HG03520 (cell line): ENCODE data around the gene KIRREL3.

Experiments
- ATAC-seq: cut with Tn5 transposase; IDR thresholded peaks from one replicate; pipeline ENCODE4 v1.9.1; 2021; ENCODE audit warnings: mild to moderate bottlenecking, moderate library complexity; ENCODE audit not compliant: unreplicated experiment

The KIRREL3 gene

DNA sequence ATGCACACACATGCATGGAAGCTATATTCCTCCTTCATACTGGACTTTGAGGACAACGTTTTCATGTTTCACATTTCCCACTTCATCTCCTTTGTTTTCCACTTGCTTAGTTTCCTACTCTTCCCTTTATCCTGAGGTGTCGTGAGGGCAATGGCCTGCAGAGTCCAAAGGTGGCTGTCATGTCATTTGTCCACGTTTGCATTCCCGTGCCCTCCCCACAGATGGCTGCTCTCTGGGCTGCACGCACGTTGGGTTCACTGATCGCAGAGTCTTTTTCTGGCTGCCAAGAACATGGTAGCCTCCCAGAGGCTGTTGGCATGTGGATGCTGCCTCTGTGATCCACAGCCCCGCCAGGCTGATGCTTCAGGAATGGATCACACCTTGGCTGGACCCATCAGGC, 389.1 kb downstream of the KIRREL3 start:
- ATAC-seq = no peak

DNA sequence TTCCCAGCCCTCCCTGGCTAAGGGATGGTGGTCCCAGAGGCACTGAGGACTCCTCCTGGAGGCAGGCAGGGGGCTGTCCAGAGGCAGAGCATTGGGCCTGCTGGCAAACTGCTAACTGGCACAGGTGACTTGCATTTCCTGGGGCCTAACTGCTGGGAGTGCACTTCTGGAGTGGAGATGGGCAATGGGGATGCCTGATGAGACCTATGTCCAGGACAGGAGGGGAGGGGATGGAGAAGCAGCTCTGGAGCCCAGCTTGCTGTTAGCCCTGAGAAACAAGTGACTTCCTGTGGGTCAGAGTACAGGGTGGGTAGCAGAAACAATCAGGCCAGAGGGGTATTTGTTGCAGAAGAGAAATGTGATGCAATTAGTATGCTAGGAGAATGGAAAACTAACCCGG, 391.9 kb downstream of the KIRREL3 start:
- ATAC-seq = no peak

DNA sequence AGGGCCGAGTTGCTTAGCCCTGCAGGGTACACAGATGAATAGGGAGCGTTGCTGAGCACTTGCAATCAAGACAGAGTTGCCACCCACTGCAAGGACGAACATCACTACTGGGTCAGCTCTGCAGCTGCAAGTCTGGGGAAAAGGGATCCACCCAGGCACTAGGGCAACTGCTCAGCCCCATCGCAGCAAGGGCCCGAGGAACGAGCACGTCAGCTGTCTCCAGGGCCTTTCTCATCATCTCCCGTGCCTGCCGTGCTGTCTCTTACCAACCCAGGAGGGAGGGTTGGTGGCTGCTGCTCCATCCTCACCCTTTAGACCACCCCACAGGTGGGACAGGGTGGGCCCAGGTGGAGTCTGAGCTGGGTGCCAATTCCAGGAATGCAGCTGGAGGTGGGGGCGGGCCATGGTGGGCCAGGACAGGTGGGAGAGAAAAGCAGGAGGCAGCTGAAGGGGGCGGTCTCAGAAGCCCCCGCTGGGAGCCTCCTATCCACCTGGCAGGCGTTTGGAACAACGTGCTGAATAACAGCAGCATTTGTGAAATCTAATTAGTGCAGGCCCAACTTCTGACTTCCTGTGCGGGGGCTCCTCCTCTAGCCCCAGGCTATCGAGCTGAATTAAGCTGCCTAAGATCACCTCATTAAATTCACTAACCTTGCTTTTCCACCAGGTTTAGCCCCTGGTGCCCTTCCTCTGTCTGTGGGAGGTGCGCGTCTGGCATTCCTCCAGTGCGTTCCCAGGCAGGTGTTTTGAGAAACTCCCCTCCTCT, 392.6 kb downstream of the KIRREL3 start:
- ATAC-seq = no peak

- ATAC-seq = no peak
These were observed 393.2 kb downstream of the KIRREL3 start for GRCh38 chr11:126607374-126607773.

DNA sequence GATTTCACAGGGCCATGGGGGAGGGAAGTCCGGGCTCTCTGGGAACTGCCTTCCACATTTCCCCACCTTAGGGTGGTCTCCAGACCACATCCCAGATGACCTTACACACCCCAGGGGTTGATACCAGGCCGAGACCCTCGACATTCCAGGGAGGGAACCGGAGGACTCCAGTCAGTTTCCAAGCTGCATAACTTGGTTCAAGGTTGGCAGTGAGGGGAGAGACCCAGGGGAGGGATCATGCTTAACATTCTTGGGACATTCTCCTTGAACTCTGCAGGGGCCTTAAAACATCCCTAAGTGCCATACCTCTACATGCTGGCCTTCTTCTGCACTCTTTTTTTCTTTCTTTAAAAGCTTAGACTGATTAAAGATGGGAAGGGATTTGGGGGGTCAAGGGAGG, 394.1 kb downstream of the KIRREL3 start:
- no peak for ATAC-seq

DNA sequence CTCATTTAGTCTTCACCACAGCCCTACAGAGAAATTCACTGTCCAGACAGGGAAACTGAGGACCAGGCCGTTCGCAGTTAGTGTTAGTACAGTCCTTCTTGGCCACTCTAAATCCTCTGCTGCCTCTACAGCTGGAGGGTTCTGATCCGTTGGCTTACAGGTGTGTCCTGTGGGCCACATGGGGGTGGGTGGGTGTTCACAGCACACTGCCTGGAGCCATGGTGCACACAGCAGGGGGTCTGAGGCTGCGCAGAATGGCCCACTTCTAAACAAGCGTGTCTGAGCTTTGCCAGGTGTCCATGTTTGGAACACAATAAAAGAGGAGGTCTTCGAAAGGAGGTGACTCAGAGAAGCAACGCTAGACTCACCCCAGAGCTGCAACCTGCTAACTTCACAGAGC, 396.1 kb downstream of the KIRREL3 start:
- ATAC-seq = no peak

GRCh38 chr11:126603486-126603885, 397.1 kb downstream of the KIRREL3 start:
- no peak for ATAC-seq

DNA sequence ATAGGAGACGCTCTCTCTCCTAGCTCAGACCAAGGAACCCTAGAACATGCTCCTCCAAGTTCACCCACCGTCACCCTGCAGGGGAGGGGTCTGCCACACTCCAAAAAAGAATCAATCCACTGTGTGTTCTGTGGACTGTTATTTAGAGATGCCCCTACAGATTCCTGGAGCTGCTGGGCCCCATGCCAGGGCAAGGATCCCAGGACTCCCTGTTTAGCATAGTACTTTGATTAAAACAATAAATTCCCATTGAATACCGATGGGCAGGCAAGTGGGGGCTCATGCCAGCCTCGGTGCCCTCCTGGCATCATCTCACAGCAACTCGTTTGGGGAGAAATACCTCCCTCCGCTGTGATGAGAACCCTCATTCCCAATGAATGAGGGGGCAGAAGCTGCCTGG, 397.6 kb downstream of the KIRREL3 start:
- ATAC-seq = no peak

GRCh38 chr11:126602349-126602940, 398.1 kb downstream of the KIRREL3 start:
- ATAC-seq = no peak

- no peak for ATAC-seq
These were observed 398.9 kb downstream of the KIRREL3 start for GRCh38 chr11:126601550-126602215.

- no peak for ATAC-seq
These were observed 399.4 kb downstream of the KIRREL3 start for GRCh38 chr11:126601136-126601535.

DNA sequence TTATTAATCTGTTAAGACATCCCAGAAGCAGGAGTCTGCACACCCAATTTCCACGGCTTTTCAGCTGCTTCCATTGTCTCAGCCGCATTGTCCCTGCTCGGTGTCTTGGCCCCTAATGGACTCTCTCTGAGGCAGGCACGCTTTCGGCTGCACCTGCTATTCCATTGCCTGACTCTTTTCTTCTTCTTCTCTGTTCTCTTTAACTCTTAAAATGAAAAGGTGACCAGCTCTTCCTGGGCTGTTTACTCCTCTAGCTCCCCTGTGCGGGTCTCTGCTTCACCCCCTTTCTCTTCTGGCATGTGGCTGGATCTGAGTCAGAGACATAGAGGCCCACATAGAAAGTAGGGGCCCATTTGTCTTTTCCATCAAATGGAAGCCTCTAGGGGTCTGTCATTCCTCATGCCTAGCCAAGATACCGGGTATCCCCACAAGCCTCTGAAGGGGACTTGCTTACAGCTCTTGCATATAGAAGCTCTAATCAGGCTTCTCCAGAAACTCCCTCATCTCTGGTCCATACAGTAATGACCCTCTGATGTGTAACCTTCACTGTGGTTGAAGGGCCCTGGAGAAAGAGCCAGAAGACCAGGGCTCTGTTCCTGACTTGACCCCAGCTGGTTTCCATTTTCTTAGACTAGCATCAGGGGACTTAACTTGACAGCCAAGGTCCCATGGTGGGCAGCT, 401.2 kb downstream of the KIRREL3 start:
- ATAC-seq = no peak

DNA sequence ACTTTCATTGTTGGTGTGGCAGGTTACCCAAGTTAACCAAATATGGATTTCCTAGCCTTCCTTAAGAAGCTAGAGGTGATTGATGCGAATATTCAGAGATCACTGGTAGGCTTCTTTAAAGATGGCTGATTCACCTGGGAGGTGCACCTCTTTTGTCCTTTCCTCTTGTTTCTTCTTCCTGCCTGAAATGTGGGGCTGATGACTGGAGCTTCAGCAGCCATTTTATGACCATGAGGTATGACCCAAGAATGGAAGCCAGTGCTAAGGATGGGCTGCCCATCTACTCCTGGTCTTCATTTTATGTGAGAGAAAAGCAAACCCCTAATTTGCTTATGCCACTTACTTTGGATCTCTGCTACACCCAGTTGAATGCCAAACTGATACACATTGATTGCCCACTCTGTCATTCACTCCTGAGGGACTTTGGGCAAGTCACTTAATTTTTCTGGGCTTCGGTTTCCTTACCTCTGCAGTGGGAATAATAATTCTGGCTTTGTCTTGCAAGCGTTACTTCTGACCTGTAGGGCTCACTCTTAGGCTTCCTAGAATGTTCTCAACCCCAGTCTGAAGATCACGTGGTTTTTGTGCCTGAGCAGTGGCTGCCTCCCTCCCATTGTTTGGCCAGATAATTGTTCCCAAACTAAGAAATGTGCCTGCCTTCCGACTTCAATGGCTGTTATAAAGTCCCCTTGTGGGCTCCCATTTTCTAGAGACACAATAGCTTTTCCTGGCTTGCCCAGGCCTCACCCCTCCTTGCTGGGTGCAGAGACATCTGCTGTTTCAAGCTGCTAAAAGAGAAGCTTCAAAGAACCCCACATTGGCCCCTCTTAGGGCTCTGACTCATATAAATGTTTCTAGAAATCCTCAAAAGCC, 402.0 kb downstream of the KIRREL3 start:
- no peak for ATAC-seq

DNA sequence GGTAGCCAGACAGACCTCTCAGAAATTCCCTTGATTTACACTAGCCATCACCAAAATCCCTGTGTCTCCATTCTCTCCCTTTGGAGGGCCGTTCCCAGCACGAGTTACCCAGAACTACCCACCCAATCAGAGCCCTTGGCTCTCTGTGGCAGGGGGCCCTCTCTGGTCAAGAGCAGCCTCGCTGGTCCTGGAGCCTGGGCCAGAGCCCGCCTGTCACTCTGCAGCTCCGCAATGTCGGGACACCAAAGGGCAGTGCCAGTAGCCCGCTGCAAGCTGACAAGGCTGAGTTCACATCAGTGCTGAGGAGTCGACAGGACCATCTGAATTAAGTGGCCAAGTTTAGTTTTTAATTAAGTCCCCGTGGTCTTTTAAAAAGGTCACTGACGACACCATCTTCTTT, 403.5 kb downstream of the KIRREL3 start:
- no peak for ATAC-seq

GRCh38 chr11:126596474-126596873, 404.1 kb downstream of the KIRREL3 start:
- no peak for ATAC-seq

- ATAC-seq = no peak
These were observed 405.0 kb downstream of the KIRREL3 start for GRCh38 chr11:126595560-126595959.

GRCh38 chr11:126594921-126595367, 405.6 kb downstream of the KIRREL3 start:
- ATAC-seq = no peak

DNA sequence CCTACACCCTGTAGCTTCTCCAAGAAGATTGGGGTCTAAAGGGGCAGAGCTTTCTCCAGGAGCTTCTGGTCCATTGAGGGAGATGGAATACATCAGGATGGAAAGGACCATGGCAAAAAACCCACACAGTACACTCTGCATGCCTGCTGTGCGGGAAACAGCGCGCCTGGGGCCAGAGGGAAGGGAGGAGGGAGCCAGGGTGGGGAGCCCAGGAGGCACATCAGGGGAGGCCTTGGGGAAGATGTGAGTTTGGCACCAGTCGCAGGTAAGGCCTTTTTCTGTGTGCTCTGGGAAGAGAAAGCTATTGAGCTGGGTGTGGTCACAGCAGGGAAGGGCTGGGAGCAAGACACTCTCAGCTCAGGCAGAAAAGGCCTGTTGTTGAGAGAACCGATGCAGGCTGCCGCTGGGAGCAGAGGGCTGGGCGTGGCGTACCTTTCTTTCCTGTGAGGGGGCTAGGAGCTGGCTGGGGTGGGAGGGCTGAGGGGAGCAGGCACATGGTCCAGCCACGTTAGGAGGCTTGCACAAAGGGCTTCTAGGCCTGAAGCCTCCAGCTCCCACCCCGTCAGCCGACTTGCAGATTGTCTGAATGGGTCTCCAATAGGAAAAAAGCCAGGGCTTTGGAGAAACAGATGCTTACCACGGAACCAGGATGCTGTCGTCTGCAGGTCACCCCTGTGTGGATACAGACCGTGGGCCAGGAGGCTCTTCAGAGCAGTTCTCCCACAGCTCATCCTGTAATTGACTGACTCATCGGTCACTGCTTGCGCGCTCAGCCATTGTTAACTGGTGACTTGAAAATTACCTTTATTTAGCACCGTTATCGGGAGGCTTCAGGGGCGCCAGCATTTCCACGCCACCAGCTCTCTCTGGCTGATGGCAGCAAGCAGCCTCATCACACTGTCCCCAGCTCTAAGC, 407.8 kb downstream of the KIRREL3 start:
- ATAC-seq = no peak

- ATAC-seq = no peak
These were observed 408.5 kb downstream of the KIRREL3 start for GRCh38 chr11:126591966-126592489.
